B cell (primary cell): ENCODE data around the gene BBIP1. TPM values are rescaled to one million over a fixed set of nuclear protein-coding genes. Genes with fewer than 3 reads are reported as not detected.

ENCODE experiments used
- ATAC-seq: fragments of 200-7000 bp; cut with Tn5 transposase; one replicate; pipeline ENCODE4 v1.10.0; 2021; ENCODE audit warnings: low read depth, mild to moderate bottlenecking, moderate number of reproducible peaks, moderate library complexity
- CTCF ChIA-PET: fragments of 350-600 bp; sonication (Branson Sonifier 250); formaldehyde crosslinking; loops from one replicate; lab custom pipeline; 2021; ENCODE audit warnings: antibody characterized with exemption, inconsistent platforms; lab: Charles Lee
- POLR2A ChIA-PET: fragments of 350-600 bp; sonication (Branson Sonifier 250); formaldehyde crosslinking; loops from one replicate; lab custom pipeline; 2021; ENCODE audit warnings: antibody characterized with exemption; lab: Charles Lee
- DNase-seq: peaks from one replicate; pipeline ENCODE4 v3.0.0; 2013
- H2AFZ ChIP-seq: 2 replicates; pipeline ENCODE4 v1.6.1; 2012; ENCODE audit warnings: mild to moderate bottlenecking, low read depth, low read length; ENCODE audit not compliant: insufficient read depth, poor library complexity, severe bottlenecking
- H3K27ac ChIP-seq, 2 donors: 1 replicate in 1 of 2; 2 replicates in 1 of 2; pipeline ENCODE4 v1.5.1; 2012 to 2013; ENCODE audit warnings: low read length in 2 of 2, mild to moderate bottlenecking in 2 of 2, moderate library complexity in 1 of 2
- H3K27me3 ChIP-seq, 4 experiments: fragments of 200-600 bp in 1 of 4; sonication (generic) in 1 of 4; replicated peaks in 1 of 4; 1 replicate in 2 of 4; 2 replicates in 2 of 4; pipeline versions ENCODE4 v1.6.1 to v1.7.0; 2013 to 2016; ENCODE audit warnings: low read length in 3 of 4, mild to moderate bottlenecking in 2 of 4, mixed read lengths in 1 of 4, moderate library complexity in 1 of 4; ENCODE audit not compliant: insufficient read depth in 4 of 4, control insufficient read depth in 3 of 4; ENCODE audit errors: control extremely low read depth in 1 of 4
- H3K36me3 ChIP-seq, 2 experiments: replicated peaks in 1 of 2; 1 replicate in 1 of 2; 2 replicates in 1 of 2; pipeline versions ENCODE4 v1.6.1 to v1.7.1; 2013; ENCODE audit warnings: low read length in 1 of 2; ENCODE audit not compliant: insufficient read depth in 2 of 2, control insufficient read depth in 1 of 2; ENCODE audit errors: control extremely low read depth in 1 of 2, extremely low read depth in 1 of 2
- H3K4me1 ChIP-seq, 2 donors: fragments of 200-600 bp in 1 of 2; sonication (generic) in 1 of 2; 1 replicate in 1 of 2; 2 replicates in 1 of 2; pipeline versions ENCODE4 v1.5.1 to v1.6.1; 2013 to 2017; ENCODE audit warnings: low read length in 2 of 2; ENCODE audit not compliant: control insufficient read depth in 2 of 2, insufficient read depth in 2 of 2
- H3K4me2 ChIP-seq: replicated peaks from 2 replicates; pipeline ENCODE3; 2012; ENCODE audit warnings: mild to moderate bottlenecking, low read depth, low read length; ENCODE audit not compliant: poor library complexity, severe bottlenecking
- H3K4me3 ChIP-seq, 5 experiments: fragments of 200-600 bp in 1 of 5; sonication (generic) in 1 of 5; 1 replicate in 3 of 5; 2 replicates in 2 of 5; pipeline versions ENCODE4 v1.5.1 to v1.7.0; 2011 to 2016; ENCODE audit warnings: low read length in 4 of 5, mild to moderate bottlenecking in 4 of 5, low read depth in 2 of 5, control low read depth in 1 of 5, moderate library complexity in 1 of 5; ENCODE audit not compliant: insufficient read depth in 1 of 5; ENCODE audit errors: control extremely low read depth in 1 of 5, extremely low read depth in 1 of 5
- H3K79me2 ChIP-seq: fragments of 200-600 bp; sonication (generic); one replicate; pipeline ENCODE4 v1.6.0; 2016; ENCODE audit warnings: low read length; ENCODE audit not compliant: control insufficient read depth, insufficient read depth
- H3K9ac ChIP-seq: fragments of 200-600 bp; sonication (generic); 2 replicates; pipeline ENCODE4 v1.6.1; 2017; ENCODE audit warnings: mild to moderate bottlenecking, low read length, moderate library complexity
- H3K9me3 ChIP-seq, 3 donors: one replicate each; pipeline versions ENCODE4 v1.6.1 to v1.7.1; 2013; ENCODE audit warnings: low read length in 2 of 3; ENCODE audit not compliant: control insufficient read depth in 2 of 3, insufficient read depth in 1 of 3; ENCODE audit errors: control extremely low read depth in 1 of 3
- H4K20me1 ChIP-seq: 2 replicates; pipeline ENCODE4 v1.6.0; 2012; ENCODE audit warnings: mild to moderate bottlenecking, low read length; ENCODE audit not compliant: insufficient read depth, control insufficient read depth, poor library complexity, severe bottlenecking
- H3K27ac Mint-ChIP-seq: one replicate; pipeline ENCODE4 v1.8.0; 2021; ENCODE audit warnings: mixed read lengths
- H3K27me3 Mint-ChIP-seq: one replicate; pipeline ENCODE4 v1.8.0; 2021; ENCODE audit warnings: mixed read lengths
- H3K4me1 Mint-ChIP-seq: one replicate; pipeline ENCODE4 v1.8.0; 2021; ENCODE audit warnings: mixed read lengths
- H3K4me3 Mint-ChIP-seq: one replicate; pipeline ENCODE4 v1.8.0; 2021; ENCODE audit warnings: mixed read lengths
- H3K9me3 Mint-ChIP-seq: one replicate; pipeline ENCODE4 v1.8.0; 2022; ENCODE audit warnings: mixed read lengths; ENCODE audit not compliant: insufficient read depth
- EZH2 ChIP-seq: IDR thresholded peaks from 2 replicates; pipeline ENCODE4 v1.6.1; 2012; ENCODE audit warnings: borderline replicate concordance, low read depth, mild to moderate bottlenecking, moderate library complexity, low read length; ENCODE audit not compliant: insufficient read depth, poor library complexity, severe bottlenecking
- WGBS: methylation state at CpG from one replicate; pipeline ENCODE4 v1.1.5; 2013; ENCODE audit warnings: missing lambda C conversion rate; ENCODE audit not compliant: insufficient coverage; 5-methylcytosine and 5-hydroxymethylcytosine counted together
- intact Hi-C: fragments of 100-400 bp; cut with micrococcal nuclease; formaldehyde crosslinking; loops from one replicate; pipeline ENCODE4 v1.10.0; 2022
- polyA plus RNA-seq: library from polyadenylated mRNA; depleted of rRNA; stranded (reverse); fragments of >200 nt; gene quantifications from 2 replicates; pipeline ENCODE4 v1.2.3, GENCODE V29; 2012
- total RNA-seq, 2 donors: library from RNA; stranded (reverse); fragments of 120-200 nt in 1 of 2; gene quantifications; 1 replicate in 1 of 2; 2 replicates in 1 of 2; pipeline versions ENCODE4 v1.2.3 to v1.2.4, GENCODE V29; 2013 to 2022
- TF ChIP-seq, protein P1 (sequence below): fragments of 200-600 bp; IDR thresholded peaks from one replicate; pipeline ENCODE4 v1.8.0; 2022; ENCODE audit warnings: antibody characterized with exemption, mild to moderate bottlenecking

The BBIP1 gene
- total and polyA plus RNA-seq, 2 donors (not counting 1 experiment from before 2014, with no cell fraction given) = 10.6 to 46.1 TPM

GRCh38 chr10:110864662-110865140 lies 54.3 kb downstream of the BBIP1 start:
- Histone ChIP-seq H3K4me3 (peak overlapping the region in 4 of 5 experiments; percentile 21 to 60 (median 38)), H4K20me1 (no peaks in the 10 kb centered on the region), H3K36me3 (no peaks in the 10 kb centered on the region), H3K27me3 (no peaks in the 10 kb centered on the region), H3K4me2 (peak overlapping the region; percentile 87), H3K27ac (peak overlapping the region; percentile 94 to 96), H3K4me1 (peaks cover 97 to 100% of the 10 kb centered on the region in 2 donors), H3K9ac (peak overlapping the region; percentile 55), H3K9me3 (no peaks in the 10 kb centered on the region), H3K79me2 (peaks cover 22% of the 10 kb centered on the region), H2AFZ (peak overlapping the region; percentile 30)
- Mint-ChIP-seq H3K27ac (peak overlapping the region; percentile 97), H3K4me3 (peak overlapping the region; percentile 85), H3K27me3 (no peaks in the 10 kb centered on the region), H3K4me1 (peaks cover 97% of the 10 kb centered on the region), H3K9me3 (no peaks in the 10 kb centered on the region)
- POLR2A ChIA-PET = interaction anchor here (0.6 to 5.2 kb wide), 7 partner anchors 8 to 766 kb away, joined by 3 to 80 read pairs (median 4); partner anchors contain the start of genes BBIP1 and SHOC2
- TF ChIP-seq EZH2 = no peak
- TF ChIP-seq, protein P1, sequence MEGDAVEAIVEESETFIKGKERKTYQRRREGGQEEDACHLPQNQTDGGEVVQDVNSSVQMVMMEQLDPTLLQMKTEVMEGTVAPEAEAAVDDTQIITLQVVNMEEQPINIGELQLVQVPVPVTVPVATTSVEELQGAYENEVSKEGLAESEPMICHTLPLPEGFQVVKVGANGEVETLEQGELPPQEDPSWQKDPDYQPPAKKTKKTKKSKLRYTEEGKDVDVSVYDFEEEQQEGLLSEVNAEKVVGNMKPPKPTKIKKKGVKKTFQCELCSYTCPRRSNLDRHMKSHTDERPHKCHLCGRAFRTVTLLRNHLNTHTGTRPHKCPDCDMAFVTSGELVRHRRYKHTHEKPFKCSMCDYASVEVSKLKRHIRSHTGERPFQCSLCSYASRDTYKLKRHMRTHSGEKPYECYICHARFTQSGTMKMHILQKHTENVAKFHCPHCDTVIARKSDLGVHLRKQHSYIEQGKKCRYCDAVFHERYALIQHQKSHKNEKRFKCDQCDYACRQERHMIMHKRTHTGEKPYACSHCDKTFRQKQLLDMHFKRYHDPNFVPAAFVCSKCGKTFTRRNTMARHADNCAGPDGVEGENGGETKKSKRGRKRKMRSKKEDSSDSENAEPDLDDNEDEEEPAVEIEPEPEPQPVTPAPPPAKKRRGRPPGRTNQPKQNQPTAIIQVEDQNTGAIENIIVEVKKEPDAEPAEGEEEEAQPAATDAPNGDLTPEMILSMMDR = no peak
- intact Hi-C loops = loop anchor here (1.0 to 10.0 kb wide), 11 partner anchors 8 to 857 kb away; partner anchors contain the start of genes ADD3, BBIP1, SHOC2 and SMC3
- peak; percentile 89 for DNase-seq
- WGBS = 24% methylated on average over 3 of the region's 6 CpGs
- CTCF ChIA-PET = interaction anchor here (0.5 to 5.3 kb wide), 12 partner anchors 12 to 411 kb away, joined by 3 to 43 read pairs (median 4); no protein-coding TSS in a partner anchor
- ATAC-seq = peak; percentile 55

- DNase-seq = no peak
- Histone ChIP-seq H3K9ac (peak overlapping the region; percentile 22), H4K20me1 (no peaks in the 10 kb centered on the region), H3K4me3 (peak overlapping the region in 1 of 5 experiments; percentile 22), H3K9me3 (no peaks in the 10 kb centered on the region), H3K27me3 (no peaks in the 10 kb centered on the region), H3K79me2 (peaks cover 16% of the 10 kb centered on the region), H2AFZ (no peak overlapping the region), H3K27ac (peak overlapping the region; percentile 94 to 96), H3K4me2 (peak overlapping the region; percentile 87), H3K36me3 (no peaks in the 10 kb centered on the region), H3K4me1 (peaks cover 97 to 100% of the 10 kb centered on the region in 2 donors)
- intact Hi-C loops = loop anchor here (1.0 to 10.0 kb wide), 8 partner anchors 8 to 639 kb away; partner anchors contain the start of genes SMC3 and SMNDC1
- peak overlapping the region; percentile 31 for H3K4me3 Mint-ChIP-seq
- no peak for ATAC-seq
- no peaks in the 10 kb centered on the region for H3K9me3 Mint-ChIP-seq
- H3K27ac Mint-ChIP-seq = peak overlapping the region; percentile 97
- POLR2A ChIA-PET = interaction anchor here (0.9 to 5.2 kb wide), 3 partner anchors 9 to 55 kb away, joined by 3 to 80 read pairs (median 4); partner anchors contain the start of genes BBIP1 and SHOC2
- H3K27me3 Mint-ChIP-seq = no peaks in the 10 kb centered on the region
- WGBS = 100% methylated on average over 2 of the region's 2 CpGs
- CTCF ChIA-PET = interaction anchor here (0.8 to 5.3 kb wide), 6 partner anchors 18 to 118 kb away, joined by 3 to 43 read pairs (median 4); no protein-coding TSS in a partner anchor
- TF ChIP-seq, protein P1 = no peak
- TF ChIP-seq EZH2 = no peak
- H3K4me1 Mint-ChIP-seq = peaks cover 97% of the 10 kb centered on the region
These were observed 55.0 kb downstream of the BBIP1 start for GRCh38 chr10:110863956-110864355.
